ENCODE measurements around the gene RIN3. TPM values are rescaled to one million over a fixed set of nuclear protein-coding genes. Genes with fewer than 3 reads are reported as not detected.

RIN3 gene
- total and polyA plus RNA-seq, 2 of the 4 experiments (the other 2 are of a cell fraction) = 2.5 to 11.1 TPM

GRCh38 chr14:92617581-92617980, 104.0 kb downstream of the RIN3 start:
- H3K56ac ChIP-seq (ENCODE audit: extremely low read depth, insufficient read depth, low read length) = no peak overlapping the region
- H4K5ac ChIP-seq (ENCODE audit: low read depth, low read length) = no peak overlapping the region
- no peak overlapping the region for H3K4me3 ChIP-seq (ENCODE audit: insufficient read depth, low read depth, low read length)
- no peaks in the 10 kb centered on the region for H4K20me1 ChIP-seq (ENCODE audit: insufficient read depth, low read length)
- no peak overlapping the region for H2BK5ac ChIP-seq (ENCODE audit: low read depth, low read length, poor library complexity, severe bottlenecking)
- no peaks in the 10 kb centered on the region for H3K27me3 ChIP-seq (ENCODE audit: control insufficient read depth, insufficient read depth, low read length)
- H3K4ac ChIP-seq (ENCODE audit: low read depth, low read length) = no peak overlapping the region
- TF ChIP-seq ELK1 (IDR thresholded peaks at IDR 0.05; ENCODE audit: borderline replicate concordance, low read depth, low read length) (no peak), FOS (IDR thresholded peaks at IDR 0.05; ENCODE audit: low read depth, low read length) (no peak), MAFK (IDR thresholded peaks at IDR 0.05; ENCODE audit: low read depth, low read length) (no peak), NFE2L2 (IDR thresholded peaks at IDR 0.05; ENCODE audit: low read depth, low read length) (no peak), CHD1 (IDR thresholded peaks at IDR 0.05; ENCODE audit: low read depth, low read length) (no peak), BHLHE40 (IDR thresholded peaks at IDR 0.05; ENCODE audit: low read depth, low read length) (no peak), CEBPB (IDR thresholded peaks at IDR 0.05; ENCODE audit: low read depth, low read length) (no peak), MAZ (IDR thresholded peaks at IDR 0.05; ENCODE audit: borderline replicate concordance, low read depth, low read length) (no peak), POLR2A (IDR thresholded peaks at IDR 0.05; ENCODE audit: low read depth, low read length) (no peak), MXI1 (IDR thresholded peaks at IDR 0.05; ENCODE audit: borderline replicate concordance, low read depth, low read length) (no peak)
- H2BK120ac ChIP-seq (ENCODE audit: low read depth, low read length) = no peak overlapping the region
- no peak overlapping the region for H2AK5ac ChIP-seq (ENCODE audit: low read depth, low read length)
- H3K18ac ChIP-seq (ENCODE audit: low read depth, low read length) = no peak overlapping the region
- intact Hi-C loops (cut with micrococcal nuclease) = no loop called here
- H4K8ac ChIP-seq (ENCODE audit: low read depth in 2 of 2, low read length in 2 of 2) = no peak overlapping the region
- no peak for DNase-seq
- POLR2A ChIA-PET (ENCODE audit: unreplicated experiment) = no interaction called here
- no peak overlapping the region for H2AFZ ChIP-seq (replicated peaks; ENCODE audit: low read length, poor library complexity)
- no peak overlapping the region for H2BK15ac ChIP-seq (ENCODE audit: low read depth, low read length)
- H3K4me1 ChIP-seq (ENCODE audit: control insufficient read depth, insufficient read depth, low read length) = peaks cover 8% of the 10 kb centered on the region
- H3K4me2 ChIP-seq (ENCODE audit: low read depth, low read length) = no peak overlapping the region
- peaks cover 3% of the 10 kb centered on the region; the same call in 1 of the 2 replicates for H3K36me3 ChIP-seq (ENCODE audit: control insufficient read depth, insufficient read depth, low read length)
- BruUV-seq (replicated peaks) = no TSS peak
- no peak overlapping the region for H3K9ac ChIP-seq (ENCODE audit: low read depth, low read length)
- dilution Hi-C loops (cut with HindIII; ENCODE audit: low sequenced_read_pairs, unreplicated experiment) = no loop called here
- no peak overlapping the region for H3K23ac ChIP-seq (ENCODE audit: low read depth, low read length)
- H2BK20ac ChIP-seq (ENCODE audit: low read depth, low read length) = no peak overlapping the region
- 0 out of 2 replicates have a peak, but pooled peaks cover 7% of the 10 kb centered on the region for H3K9me1 ChIP-seq (ENCODE audit: insufficient read depth, low read length)
- no peak overlapping the region for H2AK9ac ChIP-seq (replicated peaks; ENCODE audit: low read depth, low read length, poor library complexity)
- in situ Hi-C loops (cut with MboI; ENCODE audit: low sequenced_read_pairs) = no loop called here
- CTCF ChIA-PET = no interaction called here
- H4K91ac ChIP-seq (ENCODE audit: insufficient read depth, low read depth, low read length) = no peak overlapping the region
- H3K27ac ChIP-seq (ENCODE audit: insufficient read depth, low read length) = no peak overlapping the region
- H3K79me1 ChIP-seq (ENCODE audit: low read depth in 1 of 2, low read length in 2 of 2) = peaks cover 4 to 23% of the 10 kb centered on the region in 2 experiments
- ATAC-seq (ENCODE audit: low read depth) = no peak
- H3K14ac ChIP-seq (replicated peaks; ENCODE audit: low read depth, low read length) = no peak overlapping the region
- peaks cover 9% of the 10 kb centered on the region for H3K9me3 ChIP-seq (ENCODE audit: control insufficient read depth, insufficient read depth, low read length)
